Measurements from ENCODE around the gene TPSAB1.
"Not testable (repeated sequence)": the region's sequence is repeated elsewhere in the genome, so short reads cannot be mapped to it uniquely, and the experiment has no call there.

Gene TPSAB1

GRCh38 chr16:1247903-1248537 is 7.5 kb downstream of the TPSAB1 start:
- H3K4me3 ChIP-seq (ENCODE audit: low read depth, low read length): not testable (repeated sequence)

GRCh38 chr16:1249031-1249755 is 8.7 kb downstream of the TPSAB1 start:
- not testable (repeated sequence) for H3K4me3 ChIP-seq (ENCODE audit: low read depth, low read length)

GRCh38 chr16:1253701-1254364 is 13.3 kb downstream of the TPSAB1 start:
- not testable (repeated sequence) for H3K4me3 ChIP-seq (ENCODE audit: low read depth, low read length)

GRCh38 chr16:1254821-1255220 is 14.3 kb downstream of the TPSAB1 start:
- not testable (repeated sequence) for H3K4me3 ChIP-seq (ENCODE audit: low read depth, low read length)

- H3K4me3 ChIP-seq (ENCODE audit: low read depth, low read length): not testable (repeated sequence)
Observed at GRCh38 chr16:1255276-1256122, 15.0 kb downstream of the TPSAB1 start, which contains the start of gene TPSD1. Gene TPSD1, plus strand, starts transcription at chr16:1256069. Its CDS starts 212 bp downstream, at chr16:1256281.

- H3K4me3 ChIP-seq (ENCODE audit: low read depth, low read length): not testable (repeated sequence)
Observed at GRCh38 chr16:1256296-1256873, 15.9 kb downstream of the TPSAB1 start.

GRCh38 chr16:1256874-1257322 is 16.4 kb downstream of the TPSAB1 start:
- H3K4me3 ChIP-seq (ENCODE audit: low read depth, low read length): no peak overlapping the region

GRCh38 chr16:1257561-1258224 is 17.2 kb downstream of the TPSAB1 start:
- no peak overlapping the region for H3K4me3 ChIP-seq (ENCODE audit: low read depth, low read length)

GRCh38 chr16:1258225-1258600 is 17.7 kb downstream of the TPSAB1 start:
- no peak overlapping the region for H3K4me3 ChIP-seq (ENCODE audit: low read depth, low read length)

- no peak overlapping the region for H3K4me3 ChIP-seq (ENCODE audit: low read depth, low read length)
Observed at GRCh38 chr16:1258906-1259759, 18.6 kb downstream of the TPSAB1 start.

GRCh38 chr16:1259760-1260068 is 19.2 kb downstream of the TPSAB1 start:
- H3K4me3 ChIP-seq (ENCODE audit: low read depth, low read length): no peak overlapping the region

- no peak overlapping the region for H3K4me3 ChIP-seq (ENCODE audit: low read depth, low read length)
Observed at GRCh38 chr16:1260101-1260680, 19.7 kb downstream of the TPSAB1 start.

GRCh38 chr16:1261131-1261892 is 20.8 kb downstream of the TPSAB1 start:
- no peak overlapping the region for H3K4me3 ChIP-seq (ENCODE audit: low read depth, low read length)

- no peak overlapping the region for H3K4me3 ChIP-seq (ENCODE audit: low read depth, low read length)
Observed at GRCh38 chr16:1262210-1262845, 21.8 kb downstream of the TPSAB1 start.

- no peak overlapping the region for H3K4me3 ChIP-seq (ENCODE audit: low read depth, low read length)
Observed at GRCh38 chr16:1262846-1263221, 22.3 kb downstream of the TPSAB1 start.

GRCh38 chr16:1263591-1264344 is 23.3 kb downstream of the TPSAB1 start:
- no peak overlapping the region for H3K4me3 ChIP-seq (ENCODE audit: low read depth, low read length)

All from iPS-11a (cell line).